COLO668 (cell line): Measurements from ENCODE around the gene SLC12A8.

Source experiments
- DNase-seq: peaks from one replicate; lab custom pipeline; 2025; ENCODE audit not compliant: unreplicated experiment; lab: John Stamatoyannopoulos, UW

Gene SLC12A8

GRCh38 chr3:125079675-125080045 is 132.9 kb downstream of the SLC12A8 start:
- no peak for DNase-seq

GRCh38 chr3:125078951-125079674 is 133.4 kb downstream of the SLC12A8 start:
- DNase-seq: no peak

DNA sequence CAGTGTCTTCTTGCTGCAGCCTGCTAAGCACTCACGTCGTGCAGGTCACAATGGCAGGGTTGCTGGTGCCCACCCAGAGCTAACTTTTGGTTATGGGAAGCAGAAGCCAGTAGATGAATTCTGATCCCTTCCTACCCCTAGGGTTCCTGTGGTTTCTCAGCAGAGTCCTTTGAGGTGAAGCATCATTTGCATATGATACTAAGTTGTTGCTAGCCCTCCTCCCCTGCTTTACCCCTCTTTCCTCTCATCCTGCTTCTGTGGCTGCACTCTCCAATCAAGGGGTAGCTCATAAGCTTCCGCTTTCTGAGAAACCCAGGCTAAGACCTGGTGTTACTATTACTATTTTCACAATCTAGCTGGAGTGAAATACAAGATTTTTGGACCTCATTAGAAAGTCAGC is 134.7 kb downstream of the SLC12A8 start:
- DNase-seq: no peak

- no peak for DNase-seq
Observed at GRCh38 chr3:125076464-125076863, 136.1 kb downstream of the SLC12A8 start.

- DNase-seq: no peak
Observed at GRCh38 chr3:125075738-125076137, 136.8 kb downstream of the SLC12A8 start.

GRCh38 chr3:125073390-125073905 is 139.1 kb downstream of the SLC12A8 start:
- no peak for DNase-seq

DNA sequence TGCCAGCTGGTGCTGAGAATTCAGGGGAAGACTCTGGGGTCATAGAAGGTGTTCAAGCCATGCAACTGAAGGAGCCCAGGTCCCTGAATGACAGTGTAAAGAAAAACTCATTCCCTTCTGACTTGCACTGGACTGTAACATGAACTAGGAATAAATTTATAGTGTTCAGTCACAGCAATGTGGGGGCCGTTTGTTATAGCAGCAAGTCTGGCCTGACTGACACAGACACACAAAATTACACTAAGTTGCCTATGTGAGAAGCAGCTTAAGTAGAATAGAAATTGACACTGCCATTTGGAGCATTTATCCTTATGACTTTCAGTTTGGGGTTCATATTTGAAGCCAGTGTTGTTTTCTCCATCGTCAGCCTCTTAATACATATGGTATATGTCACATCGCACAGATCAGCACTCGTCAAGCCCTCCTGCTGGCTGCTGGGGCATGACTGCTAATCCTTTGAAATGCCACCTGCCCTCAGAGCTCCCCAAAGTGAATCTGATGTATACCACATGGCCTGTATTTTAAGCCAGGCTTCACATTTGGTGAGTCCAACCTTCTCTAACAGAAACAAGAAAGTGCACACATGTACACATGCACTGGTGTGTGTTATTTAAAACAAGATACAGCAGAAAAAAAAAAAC is 139.7 kb downstream of the SLC12A8 start:
- no peak for DNase-seq

DNA sequence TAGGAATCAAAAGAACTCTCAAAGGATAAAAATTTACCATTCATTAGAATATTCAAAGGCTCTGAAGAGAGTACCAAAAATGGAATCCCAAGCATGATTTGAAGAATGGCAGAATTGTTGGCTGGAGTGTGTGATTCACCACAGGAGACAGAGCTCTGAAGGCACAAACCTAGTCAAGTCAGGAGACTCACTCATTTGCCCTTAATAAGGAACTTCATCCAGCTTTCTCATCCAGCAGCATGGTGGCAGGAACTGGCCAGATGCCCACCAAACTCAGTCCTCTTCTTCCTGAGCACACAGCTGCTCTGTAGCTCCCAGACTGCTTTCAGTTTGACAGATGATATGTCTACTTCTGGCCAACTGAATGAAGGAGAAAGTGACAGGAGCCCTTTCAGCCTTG is 140.2 kb downstream of the SLC12A8 start:
- no peak for DNase-seq

- no peak for DNase-seq
Observed at GRCh38 chr3:125069968-125070745, 142.4 kb downstream of the SLC12A8 start.

- no peak for DNase-seq
Observed at GRCh38 chr3:125069452-125069851, 143.1 kb downstream of the SLC12A8 start.

GRCh38 chr3:125068265-125068664 is 144.3 kb downstream of the SLC12A8 start:
- no peak for DNase-seq

DNA sequence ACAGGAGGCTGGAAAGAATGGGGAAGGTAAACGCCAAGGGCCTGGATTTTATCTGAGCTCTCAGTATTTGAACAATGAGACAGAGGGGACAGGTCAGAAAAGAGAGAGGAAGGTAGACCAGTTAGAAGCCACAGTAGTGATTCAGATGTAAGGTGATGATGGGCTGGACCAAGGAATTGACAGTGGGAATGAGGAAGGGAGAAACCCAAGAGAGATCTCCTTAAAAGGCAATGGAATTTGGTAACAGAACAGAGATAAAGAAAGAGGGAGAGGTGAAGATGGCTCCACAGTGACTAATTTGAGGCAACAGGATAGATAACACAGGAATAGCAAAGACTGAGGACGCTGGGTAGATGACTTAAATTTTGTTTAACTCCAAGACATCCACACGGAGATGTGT is 145.3 kb downstream of the SLC12A8 start:
- no peak for DNase-seq

GRCh38 chr3:125062904-125063618 is 149.5 kb downstream of the SLC12A8 start:
- peak; percentile 3 for DNase-seq

GRCh38 chr3:125061646-125062045 is 150.9 kb downstream of the SLC12A8 start:
- DNase-seq: no peak

- DNase-seq: no peak
Observed at GRCh38 chr3:125061170-125061569, 151.4 kb downstream of the SLC12A8 start.

- DNase-seq: peak; percentile 9
Observed at GRCh38 chr3:125059488-125060245, 152.9 kb downstream of the SLC12A8 start.

- no peak for DNase-seq
Observed at GRCh38 chr3:125058959-125059358, 153.6 kb downstream of the SLC12A8 start.

DNA sequence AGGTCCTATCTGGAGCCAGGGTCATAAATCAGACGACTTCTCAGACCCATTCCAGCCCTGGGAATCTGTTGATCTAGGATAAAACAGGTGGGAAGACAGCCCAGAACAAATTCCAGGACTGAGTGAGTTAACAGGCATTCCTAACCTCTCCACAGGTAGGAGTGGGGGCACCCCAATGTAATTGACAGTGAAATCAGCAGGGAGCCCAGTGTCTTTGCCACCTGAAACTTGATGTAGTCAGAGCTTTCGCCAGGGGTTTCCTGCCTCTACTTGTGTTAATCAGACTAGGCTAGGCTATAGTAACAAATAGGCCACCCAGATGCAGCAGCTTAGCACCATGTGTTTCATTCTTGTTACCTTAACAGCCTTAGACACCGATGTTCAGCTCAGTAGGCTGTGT is 154.0 kb downstream of the SLC12A8 start:
- no peak for DNase-seq

- DNase-seq: no peak
Observed at GRCh38 chr3:125057186-125057850, 155.2 kb downstream of the SLC12A8 start.
